Panc1 (cell line): Measurements from ENCODE around the gene TMEM207. TPM values are rescaled to one million over a fixed set of nuclear protein-coding genes. Genes with fewer than 3 reads are reported as not detected.

ENCODE experiments used
- ATAC-seq: fragments of 200-7000 bp; cut with Tn5 transposase; 2 replicates; pipeline ENCODE4 v1.9.1; 2020; ENCODE audit warnings: mild to moderate bottlenecking, moderate library complexity
- BruUV-seq: library from RNA; stranded (reverse); fragments of 400-500 nt; replicated peaks from 2 replicates; lab custom pipeline; 2021; lab: Mats Ljungman, UMichigan
- CTCF ChIA-PET: fragments of 300-600 bp; sonication (Branson Sonifier 250); formaldehyde crosslinking; loops from one replicate; lab custom pipeline; 2022; ENCODE audit warnings: antibody characterized with exemption; lab: Charles Lee
- POLR2A ChIA-PET: fragments of 300-600 bp; sonication (Branson Sonifier 250); formaldehyde crosslinking; loops from one replicate; lab custom pipeline; 2022; ENCODE audit warnings: antibody characterized with exemption; lab: Charles Lee
- DNase-seq: peaks from one replicate; pipeline ENCODE4 v3.0.0-alpha.2; 2010; ENCODE audit warnings: low read depth, low spot score
- H3K27ac ChIP-seq: 2 replicates; pipeline ENCODE4 v1.5.1; 2011; ENCODE audit warnings: mild to moderate bottlenecking, low read length, inconsistent platforms
- H3K27me3 ChIP-seq: fragments of 200-500 bp; sonication (Bioruptor generic); 2 replicates; pipeline ENCODE4 v1.6.0; 2014; ENCODE audit warnings: low read length, inconsistent platforms; ENCODE audit not compliant: control insufficient read depth, insufficient read depth
- H3K36me3 ChIP-seq: fragments of 200-500 bp; sonication (Bioruptor generic); 2 replicates; pipeline ENCODE4 v1.5.1; 2014; ENCODE audit warnings: inconsistent platforms, mild to moderate bottlenecking, low read length, moderate library complexity; ENCODE audit not compliant: control insufficient read depth, insufficient read depth
- H3K4me1 ChIP-seq: 2 replicates; pipeline ENCODE4 v1.5.1; 2011; ENCODE audit warnings: inconsistent platforms, mild to moderate bottlenecking, low read length, moderate library complexity; ENCODE audit not compliant: control insufficient read depth, insufficient read depth
- H3K4me3 ChIP-seq, 2 experiments: 2 replicates each; pipeline ENCODE4 v1.5.1; 2011 to 2012; ENCODE audit warnings: low read depth in 2 of 2, low read length in 2 of 2, mild to moderate bottlenecking in 2 of 2, inconsistent platforms in 1 of 2, moderate library complexity in 1 of 2
- H3K9me3 ChIP-seq: fragments of 200-500 bp; sonication (Bioruptor generic); 2 replicates; pipeline ENCODE4 v1.5.1; 2014; ENCODE audit warnings: low read depth, mild to moderate bottlenecking, inconsistent platforms, low read length, moderate library complexity; ENCODE audit not compliant: control insufficient read depth, insufficient read depth
- CTCF ChIP-seq: fragments of 450-650 bp; IDR thresholded peaks from 2 replicates; pipeline ENCODE4 v1.5.1; 2017; ENCODE audit warnings: mild to moderate bottlenecking
- POLR2AphosphoS5 ChIP-seq: IDR thresholded peaks from 2 replicates; pipeline ENCODE4 v1.6.1; 2012; ENCODE audit warnings: mild to moderate bottlenecking, low read depth, low read length, moderate library complexity
- REST ChIP-seq, 2 experiments: IDR thresholded peaks; 2 replicates each; pipeline ENCODE4 v1.6.1; 2011 to 2012; ENCODE audit warnings: low read depth in 2 of 2, control low read depth in 1 of 2, low read length in 1 of 2, mild to moderate bottlenecking in 1 of 2, moderate library complexity in 1 of 2; ENCODE audit not compliant: insufficient read depth in 1 of 2
- SIN3A ChIP-seq: IDR thresholded peaks from 2 replicates; pipeline ENCODE4 v1.6.1; 2012; ENCODE audit warnings: low read depth, mild to moderate bottlenecking, low read length, moderate library complexity, borderline replicate concordance; ENCODE audit not compliant: insufficient read depth
- TCF7L2 ChIP-seq: IDR thresholded peaks from 2 replicates; pipeline ENCODE4 v1.6.1; 2011; ENCODE audit warnings: mild to moderate bottlenecking, low read depth, low read length, inconsistent platforms
- in situ Hi-C: cut with HindIII; loops from 2 replicates; pipeline ENCODE4 v1.10.0; 2016; ENCODE audit warnings: low sequenced_read_pairs, low pct_unique_long_range_greater_than_20kb
- intact Hi-C: fragments of 100-400 bp; cut with micrococcal nuclease; formaldehyde crosslinking; loops from one replicate; pipeline ENCODE4 v1.10.0; 2022; ENCODE audit not compliant: unreplicated experiment
- total RNA-seq: library from RNA; stranded (reverse); gene quantifications from one replicate; pipeline ENCODE4 v1.2.1, GENCODE V29; 2021; ENCODE audit not compliant: unreplicated experiment

TMEM207 gene
- total RNA-seq, 1 experiment from 2014 or later = not detected

- ChIA-PET CTCF (no interaction called here), POLR2A (no interaction called here)
- no peak for TF ChIP-seq CTCF
- no peak for TF ChIP-seq TCF7L2
- no peak for TF ChIP-seq POLR2AphosphoS5
- TF ChIP-seq REST (IDR thresholded peaks at IDR 0.05; ENCODE audit: insufficient read depth in 1 of 2, low read depth in 2 of 2, low read length in 1 of 2) = no peak
- no peak for TF ChIP-seq SIN3A
- H3K9me3 ChIP-seq = no peaks in the 10 kb centered on the region
- H3K36me3 ChIP-seq = no peaks in the 10 kb centered on the region
- intact Hi-C loops = no loop called here
- no peaks in the 10 kb centered on the region for H3K4me1 ChIP-seq
- no peaks in the 10 kb centered on the region for H3K27me3 ChIP-seq
- ATAC-seq (no peak), DNase-seq (no peak)
- H3K4me3 ChIP-seq = no peak overlapping the region
- in situ Hi-C loops = no loop called here
- H3K27ac ChIP-seq = no peak overlapping the region
- no TSS peak for BruUV-seq
These were observed 46.1 kb upstream of the TMEM207 start for GRCh38 chr3:190495796-190496195.

- in situ Hi-C loops (no loop called here), intact Hi-C loops (no loop called here)
- no peak overlapping the region for H3K4me3 ChIP-seq
- no peaks in the 10 kb centered on the region for H3K27me3 ChIP-seq
- POLR2A ChIA-PET = no interaction called here
- no peaks in the 10 kb centered on the region for H3K4me1 ChIP-seq
- CTCF ChIA-PET = no interaction called here
- H3K27ac ChIP-seq = no peak overlapping the region
- H3K36me3 ChIP-seq = no peaks in the 10 kb centered on the region
- BruUV-seq = no TSS peak
- H3K9me3 ChIP-seq = no peaks in the 10 kb centered on the region
- DNase-seq (no peak), ATAC-seq (no peak)
- TF ChIP-seq POLR2AphosphoS5 (no peak), CTCF (no peak), TCF7L2 (no peak), REST (IDR thresholded peaks at IDR 0.05; ENCODE audit: insufficient read depth in 1 of 2, low read depth in 2 of 2, low read length in 1 of 2) (no peak), SIN3A (no peak)
These were observed 45.7 kb upstream of the TMEM207 start for GRCh38 chr3:190495354-190495753.
